PFSK-1 (cell line): ENCODE data around the gene BCKDK.

Experiments
- FOXP2 ChIP-seq: optimal IDR thresholded peaks from 2 replicates; pipeline ENCODE3; 2011; ENCODE audit warnings: borderline replicate concordance, control low read depth, inconsistent platforms; ENCODE audit not compliant: insufficient read depth; ENCODE audit errors: extremely low read length, extremely low read depth
- POLR2AphosphoS5 ChIP-seq: IDR thresholded peaks from 2 replicates; pipeline ENCODE4 v1.6.1; 2012; ENCODE audit warnings: low read depth, mild to moderate bottlenecking, control low read depth, low read length, moderate library complexity
- REST ChIP-seq, 2 experiments: IDR thresholded peaks; 2 replicates each; pipeline versions ENCODE4 v1.6.1 to v1.8.0; 2011 to 2012; ENCODE audit warnings: low read depth in 2 of 2, low read length in 2 of 2, control low read depth in 1 of 2, inconsistent platforms in 1 of 2, mild to moderate bottlenecking in 1 of 2, moderate library complexity in 1 of 2; ENCODE audit not compliant: insufficient read depth in 1 of 2
- SIN3A ChIP-seq: IDR thresholded peaks from 2 replicates; pipeline ENCODE4 v1.6.1; 2012; ENCODE audit warnings: mild to moderate bottlenecking, low read length, moderate library complexity, borderline replicate concordance; ENCODE audit not compliant: insufficient read depth
- TAF1 ChIP-seq: IDR thresholded peaks from 2 replicates; pipeline ENCODE4 v1.6.1; 2012; ENCODE audit warnings: low read length, control low read depth, borderline replicate concordance; ENCODE audit not compliant: insufficient read depth

Gene BCKDK

GRCh38 chr16:31073142-31073969 lies 34.8 kb upstream of the BCKDK start:
- TF ChIP-seq TAF1 (peak; percentile 6; the same call in 1 of the 2 replicates), REST (IDR thresholded peaks at IDR 0.05; ENCODE audit: insufficient read depth in 1 of 2, low read depth in 2 of 2, low read length in 2 of 2) (no peak), SIN3A (peak; percentile 79; the same call in 1 of the 2 replicates), POLR2AphosphoS5 (peak; percentile 41; the same call in 1 of the 2 replicates), FOXP2 (peak; percentile 41)

GRCh38 chr16:31073970-31074813 lies 34.0 kb upstream of the BCKDK start, which contains the start of the genes ZNF646 and ZNF668:
Gene ZNF646, plus strand, starts transcription at chr16:31074422. Its CDS starts 1,903 bp downstream, at chr16:31076325.
Gene ZNF668, minus strand, starts transcription at chr16:31074240. Its CDS starts 9,781 bp downstream, at chr16:31064459.
- peak; percentile 90; the same call in 1 of the 2 replicates for TF ChIP-seq POLR2AphosphoS5
- peak; percentile 25; the same call in 1 of the 2 replicates for TF ChIP-seq SIN3A
- TF ChIP-seq REST (IDR thresholded peaks at IDR 0.05; ENCODE audit: insufficient read depth in 1 of 2, low read depth in 2 of 2, low read length in 2 of 2) = no peak
- peak; percentile 87; the same call in 1 of the 2 replicates for TF ChIP-seq TAF1
- peak; percentile 60 for TF ChIP-seq FOXP2

- TF ChIP-seq REST (IDR thresholded peaks at IDR 0.05; ENCODE audit: insufficient read depth in 1 of 2, low read depth in 2 of 2, low read length in 2 of 2) (no peak), SIN3A (no peak), TAF1 (no peak), FOXP2 (no peak), POLR2AphosphoS5 (no peak)
Observed at GRCh38 chr16:31074814-31075183, 33.4 kb upstream of the BCKDK start.

GRCh38 chr16:31076319-31076718 lies 31.9 kb upstream of the BCKDK start:
- TF ChIP-seq REST (IDR thresholded peaks at IDR 0.05; ENCODE audit: insufficient read depth in 1 of 2, low read depth in 2 of 2, low read length in 2 of 2) (no peak), FOXP2 (no peak), SIN3A (no peak), POLR2AphosphoS5 (no peak), TAF1 (no peak)
